K562 (cell line): ENCODE measurements around the gene SSU72. TPM values are rescaled to one million over a fixed set of nuclear protein-coding genes. Genes with fewer than 3 reads are reported as not detected.

ENCODE experiments used
- ETV1 ChIP-seq: fragments of 450-650 bp; conservative IDR thresholded peaks from 2 replicates; pipeline ENCODE4 v1.6.1; 2016; ENCODE audit warnings: missing genetic modification characterization, control low read depth, low read depth, missing compliant biosample characterization
- polyA plus RNA-seq, 8 experiments: library from polyadenylated mRNA; depleted of rRNA in 4 of 8; stranded (reverse) in 5 of 8; unstranded in 3 of 8; fragments of >200 nt; fragmentation: Nextera tagmentation in 2 of 8; fragmentation: Illumina TruSeq in 1 of 8; extraction: Ambion mirVana in 2 of 8; extraction: Trizol in 1 of 8; gene quantifications; 2 replicates each; pipeline versions ENCODE4 v1.2.1 to v1.2.3, GENCODE V29; 2011 to 2014; ENCODE audit warnings: inconsistent platforms in 1 of 8, missing spikeins in 1 of 8
- total RNA-seq, 7 experiments: library from RNA; depleted of rRNA in 6 of 7; stranded (reverse); fragments of >200 nt in 6 of 7; fragmentation: Illumina TruSeq in 2 of 7; extraction: Trizol in 2 of 7; gene quantifications; 2 replicates each; pipeline versions ENCODE4 v1.2.1 to v1.2.3, GENCODE V29; 2011 to 2021; ENCODE audit warnings: low replicate concordance in 1 of 7
- TF ChIP-seq, protein P1 (sequence below): fragments of 450-650 bp; IDR thresholded peaks from 2 replicates; pipeline ENCODE4 v1.6.1; 2016; ENCODE audit warnings: mild to moderate bottlenecking, moderate library complexity
- TF ChIP-seq, protein P2 (sequence below): fragments of 450-650 bp; IDR thresholded peaks from 2 replicates; pipeline ENCODE4 v1.6.1; 2016
- TF ChIP-seq, protein P3 (sequence below): sonication (generic); formaldehyde crosslinking; IDR thresholded peaks from 2 replicates; pipeline ENCODE4 v1.8.0; 2022; ENCODE audit warnings: missing genetic modification reagents, mild to moderate bottlenecking, moderate library complexity, borderline replicate concordance
- TF ChIP-seq, protein P4 (sequence below): fragments of 450-650 bp; formaldehyde crosslinking; IDR thresholded peaks from 2 replicates; pipeline ENCODE4 v1.4.0; 2020; ENCODE audit warnings: mild to moderate bottlenecking, mixed read lengths
- TF ChIP-seq, protein P5 (sequence below), 2 experiments: fragments of 450-650 bp; conservative IDR thresholded peaks; 2 replicates each; pipeline ENCODE4 v1.6.1; 2017; ENCODE audit warnings: mild to moderate bottlenecking in 2 of 2, moderate library complexity in 2 of 2

SSU72 gene
- total and polyA plus RNA-seq, 9 of the 15 experiments (the other 6 are each of a cell fraction or from before 2014, with no cell fraction given) = 70.8 to 201 (median 94.6) TPM

DNA sequence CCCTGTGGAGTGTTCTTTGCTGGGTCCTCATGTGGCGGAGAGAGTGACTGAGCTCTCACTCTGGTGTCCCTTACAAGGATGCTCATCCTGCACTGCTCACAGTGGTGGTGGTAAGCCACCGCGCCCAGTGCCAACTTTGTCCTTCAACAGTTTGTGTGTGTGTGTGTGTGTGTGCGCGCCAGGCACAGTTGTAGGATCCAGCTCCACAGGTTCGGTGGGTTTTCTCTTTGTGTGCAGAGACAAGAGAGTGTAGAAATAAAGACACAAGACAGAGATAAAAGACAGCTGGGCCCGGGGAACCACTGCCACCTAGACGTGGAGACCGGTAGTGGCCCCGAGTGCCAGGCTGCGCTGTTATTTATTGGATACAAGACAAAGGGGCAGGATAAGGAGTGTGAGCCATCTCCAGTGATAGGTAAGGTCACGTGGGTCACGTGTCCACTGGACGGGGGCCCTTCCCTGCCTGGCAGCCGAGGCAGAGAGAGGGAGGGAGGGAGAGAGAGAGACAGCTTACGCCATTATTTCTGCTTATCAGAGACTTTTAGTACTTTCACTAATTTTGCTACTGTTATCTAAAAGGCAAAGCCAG, 69.8 kb downstream of the SSU72 start (continued):
- TF ChIP-seq, protein P1, sequence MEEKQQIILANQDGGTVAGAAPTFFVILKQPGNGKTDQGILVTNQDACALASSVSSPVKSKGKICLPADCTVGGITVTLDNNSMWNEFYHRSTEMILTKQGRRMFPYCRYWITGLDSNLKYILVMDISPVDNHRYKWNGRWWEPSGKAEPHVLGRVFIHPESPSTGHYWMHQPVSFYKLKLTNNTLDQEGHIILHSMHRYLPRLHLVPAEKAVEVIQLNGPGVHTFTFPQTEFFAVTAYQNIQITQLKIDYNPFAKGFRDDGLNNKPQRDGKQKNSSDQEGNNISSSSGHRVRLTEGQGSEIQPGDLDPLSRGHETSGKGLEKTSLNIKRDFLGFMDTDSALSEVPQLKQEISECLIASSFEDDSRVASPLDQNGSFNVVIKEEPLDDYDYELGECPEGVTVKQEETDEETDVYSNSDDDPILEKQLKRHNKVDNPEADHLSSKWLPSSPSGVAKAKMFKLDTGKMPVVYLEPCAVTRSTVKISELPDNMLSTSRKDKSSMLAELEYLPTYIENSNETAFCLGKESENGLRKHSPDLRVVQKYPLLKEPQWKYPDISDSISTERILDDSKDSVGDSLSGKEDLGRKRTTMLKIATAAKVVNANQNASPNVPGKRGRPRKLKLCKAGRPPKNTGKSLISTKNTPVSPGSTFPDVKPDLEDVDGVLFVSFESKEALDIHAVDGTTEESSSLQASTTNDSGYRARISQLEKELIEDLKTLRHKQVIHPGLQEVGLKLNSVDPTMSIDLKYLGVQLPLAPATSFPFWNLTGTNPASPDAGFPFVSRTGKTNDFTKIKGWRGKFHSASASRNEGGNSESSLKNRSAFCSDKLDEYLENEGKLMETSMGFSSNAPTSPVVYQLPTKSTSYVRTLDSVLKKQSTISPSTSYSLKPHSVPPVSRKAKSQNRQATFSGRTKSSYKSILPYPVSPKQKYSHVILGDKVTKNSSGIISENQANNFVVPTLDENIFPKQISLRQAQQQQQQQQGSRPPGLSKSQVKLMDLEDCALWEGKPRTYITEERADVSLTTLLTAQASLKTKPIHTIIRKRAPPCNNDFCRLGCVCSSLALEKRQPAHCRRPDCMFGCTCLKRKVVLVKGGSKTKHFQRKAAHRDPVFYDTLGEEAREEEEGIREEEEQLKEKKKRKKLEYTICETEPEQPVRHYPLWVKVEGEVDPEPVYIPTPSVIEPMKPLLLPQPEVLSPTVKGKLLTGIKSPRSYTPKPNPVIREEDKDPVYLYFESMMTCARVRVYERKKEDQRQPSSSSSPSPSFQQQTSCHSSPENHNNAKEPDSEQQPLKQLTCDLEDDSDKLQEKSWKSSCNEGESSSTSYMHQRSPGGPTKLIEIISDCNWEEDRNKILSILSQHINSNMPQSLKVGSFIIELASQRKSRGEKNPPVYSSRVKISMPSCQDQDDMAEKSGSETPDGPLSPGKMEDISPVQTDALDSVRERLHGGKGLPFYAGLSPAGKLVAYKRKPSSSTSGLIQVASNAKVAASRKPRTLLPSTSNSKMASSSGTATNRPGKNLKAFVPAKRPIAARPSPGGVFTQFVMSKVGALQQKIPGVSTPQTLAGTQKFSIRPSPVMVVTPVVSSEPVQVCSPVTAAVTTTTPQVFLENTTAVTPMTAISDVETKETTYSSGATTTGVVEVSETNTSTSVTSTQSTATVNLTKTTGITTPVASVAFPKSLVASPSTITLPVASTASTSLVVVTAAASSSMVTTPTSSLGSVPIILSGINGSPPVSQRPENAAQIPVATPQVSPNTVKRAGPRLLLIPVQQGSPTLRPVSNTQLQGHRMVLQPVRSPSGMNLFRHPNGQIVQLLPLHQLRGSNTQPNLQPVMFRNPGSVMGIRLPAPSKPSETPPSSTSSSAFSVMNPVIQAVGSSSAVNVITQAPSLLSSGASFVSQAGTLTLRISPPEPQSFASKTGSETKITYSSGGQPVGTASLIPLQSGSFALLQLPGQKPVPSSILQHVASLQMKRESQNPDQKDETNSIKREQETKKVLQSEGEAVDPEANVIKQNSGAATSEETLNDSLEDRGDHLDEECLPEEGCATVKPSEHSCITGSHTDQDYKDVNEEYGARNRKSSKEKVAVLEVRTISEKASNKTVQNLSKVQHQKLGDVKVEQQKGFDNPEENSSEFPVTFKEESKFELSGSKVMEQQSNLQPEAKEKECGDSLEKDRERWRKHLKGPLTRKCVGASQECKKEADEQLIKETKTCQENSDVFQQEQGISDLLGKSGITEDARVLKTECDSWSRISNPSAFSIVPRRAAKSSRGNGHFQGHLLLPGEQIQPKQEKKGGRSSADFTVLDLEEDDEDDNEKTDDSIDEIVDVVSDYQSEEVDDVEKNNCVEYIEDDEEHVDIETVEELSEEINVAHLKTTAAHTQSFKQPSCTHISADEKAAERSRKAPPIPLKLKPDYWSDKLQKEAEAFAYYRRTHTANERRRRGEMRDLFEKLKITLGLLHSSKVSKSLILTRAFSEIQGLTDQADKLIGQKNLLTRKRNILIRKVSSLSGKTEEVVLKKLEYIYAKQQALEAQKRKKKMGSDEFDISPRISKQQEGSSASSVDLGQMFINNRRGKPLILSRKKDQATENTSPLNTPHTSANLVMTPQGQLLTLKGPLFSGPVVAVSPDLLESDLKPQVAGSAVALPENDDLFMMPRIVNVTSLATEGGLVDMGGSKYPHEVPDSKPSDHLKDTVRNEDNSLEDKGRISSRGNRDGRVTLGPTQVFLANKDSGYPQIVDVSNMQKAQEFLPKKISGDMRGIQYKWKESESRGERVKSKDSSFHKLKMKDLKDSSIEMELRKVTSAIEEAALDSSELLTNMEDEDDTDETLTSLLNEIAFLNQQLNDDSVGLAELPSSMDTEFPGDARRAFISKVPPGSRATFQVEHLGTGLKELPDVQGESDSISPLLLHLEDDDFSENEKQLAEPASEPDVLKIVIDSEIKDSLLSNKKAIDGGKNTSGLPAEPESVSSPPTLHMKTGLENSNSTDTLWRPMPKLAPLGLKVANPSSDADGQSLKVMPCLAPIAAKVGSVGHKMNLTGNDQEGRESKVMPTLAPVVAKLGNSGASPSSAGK = 0 out of 2 replicates have a peak, but pooled peaks have one; percentile 46
- TF ChIP-seq, protein P2, sequence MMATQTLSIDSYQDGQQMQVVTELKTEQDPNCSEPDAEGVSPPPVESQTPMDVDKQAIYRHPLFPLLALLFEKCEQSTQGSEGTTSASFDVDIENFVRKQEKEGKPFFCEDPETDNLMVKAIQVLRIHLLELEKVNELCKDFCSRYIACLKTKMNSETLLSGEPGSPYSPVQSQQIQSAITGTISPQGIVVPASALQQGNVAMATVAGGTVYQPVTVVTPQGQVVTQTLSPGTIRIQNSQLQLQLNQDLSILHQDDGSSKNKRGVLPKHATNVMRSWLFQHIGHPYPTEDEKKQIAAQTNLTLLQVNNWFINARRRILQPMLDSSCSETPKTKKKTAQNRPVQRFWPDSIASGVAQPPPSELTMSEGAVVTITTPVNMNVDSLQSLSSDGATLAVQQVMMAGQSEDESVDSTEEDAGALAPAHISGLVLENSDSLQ = peak; percentile 84
- TF ChIP-seq, protein P3, sequence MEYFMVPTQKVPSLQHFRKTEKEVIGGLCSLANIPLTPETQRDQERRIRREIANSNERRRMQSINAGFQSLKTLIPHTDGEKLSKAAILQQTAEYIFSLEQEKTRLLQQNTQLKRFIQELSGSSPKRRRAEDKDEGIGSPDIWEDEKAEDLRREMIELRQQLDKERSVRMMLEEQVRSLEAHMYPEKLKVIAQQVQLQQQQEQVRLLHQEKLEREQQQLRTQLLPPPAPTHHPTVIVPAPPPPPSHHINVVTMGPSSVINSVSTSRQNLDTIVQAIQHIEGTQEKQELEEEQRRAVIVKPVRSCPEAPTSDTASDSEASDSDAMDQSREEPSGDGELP (CRISPR knock-in tag) = peak; percentile 98
- TF ChIP-seq ETV1 (tag) = 0 out of 2 replicates have a peak, but pooled peaks have one; percentile 11
- TF ChIP-seq, protein P4, sequence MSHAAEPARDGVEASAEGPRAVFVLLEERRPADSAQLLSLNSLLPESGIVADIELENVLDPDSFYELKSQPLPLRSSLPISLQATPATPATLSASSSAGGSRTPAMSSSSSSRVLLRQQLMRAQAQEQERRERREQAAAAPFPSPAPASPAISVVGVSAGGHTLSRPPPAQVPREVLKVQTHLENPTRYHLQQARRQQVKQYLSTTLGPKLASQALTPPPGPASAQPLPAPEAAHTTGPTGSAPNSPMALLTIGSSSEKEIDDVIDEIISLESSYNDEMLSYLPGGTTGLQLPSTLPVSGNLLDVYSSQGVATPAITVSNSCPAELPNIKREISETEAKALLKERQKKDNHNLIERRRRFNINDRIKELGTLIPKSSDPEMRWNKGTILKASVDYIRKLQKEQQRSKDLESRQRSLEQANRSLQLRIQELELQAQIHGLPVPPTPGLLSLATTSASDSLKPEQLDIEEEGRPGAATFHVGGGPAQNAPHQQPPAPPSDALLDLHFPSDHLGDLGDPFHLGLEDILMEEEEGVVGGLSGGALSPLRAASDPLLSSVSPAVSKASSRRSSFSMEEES (CRISPR knock-in tag) = peak; percentile 97
- TF ChIP-seq, protein P5, sequence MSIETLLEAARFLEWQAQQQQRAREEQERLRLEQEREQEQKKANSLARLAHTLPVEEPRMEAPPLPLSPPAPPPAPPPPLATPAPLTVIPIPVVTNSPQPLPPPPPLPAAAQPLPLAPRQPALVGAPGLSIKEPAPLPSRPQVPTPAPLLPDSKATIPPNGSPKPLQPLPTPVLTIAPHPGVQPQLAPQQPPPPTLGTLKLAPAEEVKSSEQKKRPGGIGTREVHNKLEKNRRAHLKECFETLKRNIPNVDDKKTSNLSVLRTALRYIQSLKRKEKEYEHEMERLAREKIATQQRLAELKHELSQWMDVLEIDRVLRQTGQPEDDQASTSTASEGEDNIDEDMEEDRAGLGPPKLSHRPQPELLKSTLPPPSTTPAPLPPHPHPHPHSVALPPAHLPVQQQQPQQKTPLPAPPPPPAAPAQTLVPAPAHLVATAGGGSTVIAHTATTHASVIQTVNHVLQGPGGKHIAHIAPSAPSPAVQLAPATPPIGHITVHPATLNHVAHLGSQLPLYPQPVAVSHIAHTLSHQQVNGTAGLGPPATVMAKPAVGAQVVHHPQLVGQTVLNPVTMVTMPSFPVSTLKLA (conservative IDR thresholded peaks at IDR 0.05) = peak; percentile 73 to 75
